Retinal pigment epithelial cell (primary cell): ENCODE measurements around the gene GNA12.
"Not testable (repeated sequence)": the region's sequence is repeated elsewhere in the genome, so short reads cannot be mapped to it uniquely, and the experiment has no call there.

Source experiments
- DNase-seq: peaks from one replicate; pipeline ENCODE4 v3.0.0-alpha.2; 2010; ENCODE audit warnings: low read depth
- H3K4me3 ChIP-seq: 2 replicates; pipeline ENCODE4 v1.5.1; 2011; ENCODE audit warnings: mild to moderate bottlenecking, low read length, control low read depth, moderate library complexity
- TF ChIP-seq, protein P1 (sequence below): conservative IDR thresholded peaks from 2 replicates; pipeline ENCODE4 v1.5.1; 2011; ENCODE audit warnings: low read depth, low read length, control low read depth, inconsistent platforms

GNA12 gene

GRCh38 chr7:2859952-2860351 is 15.8 kb upstream of the GNA12 start:
- H3K4me3 ChIP-seq: no peak overlapping the region
- TF ChIP-seq, protein P1, sequence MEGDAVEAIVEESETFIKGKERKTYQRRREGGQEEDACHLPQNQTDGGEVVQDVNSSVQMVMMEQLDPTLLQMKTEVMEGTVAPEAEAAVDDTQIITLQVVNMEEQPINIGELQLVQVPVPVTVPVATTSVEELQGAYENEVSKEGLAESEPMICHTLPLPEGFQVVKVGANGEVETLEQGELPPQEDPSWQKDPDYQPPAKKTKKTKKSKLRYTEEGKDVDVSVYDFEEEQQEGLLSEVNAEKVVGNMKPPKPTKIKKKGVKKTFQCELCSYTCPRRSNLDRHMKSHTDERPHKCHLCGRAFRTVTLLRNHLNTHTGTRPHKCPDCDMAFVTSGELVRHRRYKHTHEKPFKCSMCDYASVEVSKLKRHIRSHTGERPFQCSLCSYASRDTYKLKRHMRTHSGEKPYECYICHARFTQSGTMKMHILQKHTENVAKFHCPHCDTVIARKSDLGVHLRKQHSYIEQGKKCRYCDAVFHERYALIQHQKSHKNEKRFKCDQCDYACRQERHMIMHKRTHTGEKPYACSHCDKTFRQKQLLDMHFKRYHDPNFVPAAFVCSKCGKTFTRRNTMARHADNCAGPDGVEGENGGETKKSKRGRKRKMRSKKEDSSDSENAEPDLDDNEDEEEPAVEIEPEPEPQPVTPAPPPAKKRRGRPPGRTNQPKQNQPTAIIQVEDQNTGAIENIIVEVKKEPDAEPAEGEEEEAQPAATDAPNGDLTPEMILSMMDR: no peak
- no peak for DNase-seq

DNA sequence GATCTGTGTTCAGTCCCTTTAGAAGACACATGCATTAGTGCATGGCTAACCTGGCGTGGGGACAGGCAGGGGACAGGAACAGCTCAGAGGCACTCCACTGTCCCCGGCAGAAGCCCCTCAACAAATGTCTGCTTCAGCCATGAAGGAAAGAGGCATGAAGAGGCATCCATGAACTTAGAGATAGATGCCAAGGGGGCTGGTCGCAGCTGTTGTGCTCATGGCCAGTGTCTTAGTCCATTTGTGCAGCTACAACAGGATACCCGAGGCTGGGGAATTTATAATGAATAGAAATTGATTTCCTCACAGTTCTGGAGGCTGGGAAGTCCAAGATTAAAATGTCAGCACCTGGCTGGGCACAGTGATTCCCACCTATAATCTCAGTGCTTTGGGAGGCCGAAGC is 14.5 kb upstream of the GNA12 start:
- DNase-seq: no peak
- no peak overlapping the region for H3K4me3 ChIP-seq
- TF ChIP-seq, protein P1: no peak

- DNase-seq: no peak
Observed at GRCh38 chr7:2856388-2857169, 12.5 kb upstream of the GNA12 start.

GRCh38 chr7:2855386-2855785 is 11.3 kb upstream of the GNA12 start:
- TF ChIP-seq, protein P1: no peak

More at GRCh38 chr7:2856388-2857169, 12.5 kb upstream of the GNA12 start:
- H3K4me3 ChIP-seq: no peak overlapping the region
- TF ChIP-seq, protein P1: no peak

DNA sequence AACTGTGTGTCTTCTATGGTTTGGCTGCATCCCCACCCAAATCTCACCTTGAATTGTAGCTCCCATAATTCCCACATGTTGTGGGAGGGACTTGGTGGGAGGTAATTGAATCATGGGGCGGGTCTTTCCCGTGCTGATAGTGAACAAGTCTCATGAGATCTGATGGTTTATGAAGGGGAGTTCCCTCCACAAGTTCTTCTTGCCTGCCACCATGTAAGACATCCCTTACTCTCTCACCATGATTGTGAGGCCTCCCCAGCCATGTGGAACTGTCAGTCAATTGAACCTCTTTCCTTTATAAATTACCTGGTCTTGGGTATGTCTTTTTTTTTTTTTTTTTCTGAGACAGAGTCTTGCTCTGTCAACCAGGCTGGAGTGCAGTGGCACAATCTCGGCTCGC is 9.4 kb upstream of the GNA12 start:
- not testable (repeated sequence) for DNase-seq

More at GRCh38 chr7:2855386-2855785, 11.3 kb upstream of the GNA12 start:
- H3K4me3 ChIP-seq: no peak overlapping the region
- no peak for DNase-seq

DNA sequence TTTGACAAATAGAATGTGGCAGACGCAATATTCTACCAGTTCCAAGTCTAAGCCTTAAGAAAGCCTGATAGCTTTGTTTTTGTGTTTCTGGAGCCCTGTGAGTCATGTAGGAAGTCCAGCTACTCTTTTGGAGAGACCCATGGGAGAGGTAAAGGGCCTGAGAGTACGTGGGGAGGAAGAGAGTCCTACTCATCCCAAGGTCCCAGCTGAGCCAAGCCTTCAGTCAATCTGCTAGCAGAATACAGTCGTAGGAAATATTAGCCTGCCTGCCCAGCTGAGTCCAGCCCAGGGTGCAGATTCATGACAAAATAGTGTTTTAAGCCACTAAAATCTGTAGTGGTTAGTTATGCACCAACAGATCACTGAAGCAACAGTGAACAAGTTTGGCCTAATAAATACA is 9.0 kb upstream of the GNA12 start:
- TF ChIP-seq, protein P1: no peak
- no peak for DNase-seq
- no peak overlapping the region for H3K4me3 ChIP-seq

More for the DNA sequence above, 9.4 kb upstream of the GNA12 start:
- H3K4me3 ChIP-seq: not testable (repeated sequence)

GRCh38 chr7:2851497-2851896 is 7.4 kb upstream of the GNA12 start:
- no peak overlapping the region for H3K4me3 ChIP-seq
- TF ChIP-seq, protein P1: no peak
- no peak for DNase-seq
